Sigmoid colon (tissue), 7 donors: ENCODE measurements around the gene SIK2. TPM values are rescaled to one million over a fixed set of nuclear protein-coding genes. Genes with fewer than 3 reads are reported as not detected.

Source experiments
- DNase-seq: peaks from one replicate; pipeline ENCODE4 v3.0.0-alpha.2; 2019
- H3K27ac ChIP-seq, 4 donors: fragments of 200-600 bp; sonication (generic); one replicate each; pipeline ENCODE4 v1.5.1; 2016 to 2019; ENCODE audit warnings: mild to moderate bottlenecking in 1 of 4
- H3K27me3 ChIP-seq, 3 donors: fragments of 200-600 bp; sonication (generic); one replicate each; pipeline ENCODE4 v1.5.1; 2019; ENCODE audit warnings: mild to moderate bottlenecking in 1 of 3
- H3K36me3 ChIP-seq, 4 donors: fragments of 200-600 bp; sonication (generic); one replicate each; pipeline ENCODE4 v1.5.1; 2016 to 2019
- H3K4me1 ChIP-seq, 4 donors: fragments of 200-600 bp; sonication (generic); one replicate each; pipeline ENCODE4 v1.5.1; 2017 to 2019
- H3K4me3 ChIP-seq, 4 donors: fragments of 200-600 bp; sonication (generic); one replicate each; pipeline ENCODE4 v1.5.1; 2017 to 2019; ENCODE audit warnings: mild to moderate bottlenecking in 2 of 4, moderate library complexity in 1 of 4
- H3K9me3 ChIP-seq, 4 donors: fragments of 200-600 bp in 3 of 4; sonication (generic) in 3 of 4; one replicate each; pipeline versions ENCODE4 v1.5.1 to v1.6.1; 2013 to 2019
- EP300 ChIP-seq, 4 donors: sonication (generic); formaldehyde crosslinking; IDR thresholded peaks; one replicate each; pipeline ENCODE4 v1.6.1; 2017; ENCODE audit warnings: antibody characterized with exemption in 4 of 4
- POLR2A ChIP-seq, 2 donors: fragments of 450-650 bp; IDR thresholded peaks; one replicate each; pipeline ENCODE4 v1.6.1; 2016; ENCODE audit warnings: antibody characterized with exemption in 2 of 2, mild to moderate bottlenecking in 2 of 2, moderate library complexity in 2 of 2
- POLR2AphosphoS5 ChIP-seq, 4 donors: sonication (generic); formaldehyde crosslinking; IDR thresholded peaks; one replicate each; pipeline ENCODE4 v1.6.1; 2017; ENCODE audit warnings: antibody characterized with exemption in 4 of 4
- WGBS, 2 donors: extraction: QIAGEN DNeasy Blood & Tissue Kit; methylation state at CpG; one replicate each; pipeline ENCODE4 v1.1.7; 2013; 5-methylcytosine and 5-hydroxymethylcytosine counted together
- intact Hi-C: fragments of 100-400 bp; cut with DNase I; formaldehyde crosslinking; loops from one replicate; pipeline ENCODE4 v1.15.1; 2023
- polyA plus RNA-seq, 3 donors: library from polyadenylated mRNA; stranded (reverse); fragments of 200-250 nt; gene quantifications; one replicate each; pipeline ENCODE4 v1.2.3, GENCODE V29; 2013
- total RNA-seq, 4 donors: library from RNA; depleted of rRNA; stranded (reverse); fragments of >200 nt; gene quantifications; one replicate each; pipeline ENCODE4 v1.1.0, GENCODE V29; 2016
- TF ChIP-seq, protein P1 (sequence below), 4 experiments: fragments of 450-650 bp in 3 of 4; fragments of 200-600 bp in 1 of 4; IDR thresholded peaks; one replicate each; pipeline ENCODE4 v1.5.1; 2016 to 2019; ENCODE audit warnings: antibody characterized with exemption in 4 of 4, mild to moderate bottlenecking in 3 of 4, moderate library complexity in 2 of 4
- donor health status: healthy with polysubstance abuse.
- donor health status: Bipolar disorder and iron deficiency.
- donor health status: healthy.

Gene SIK2
- total and polyA plus RNA-seq, 7 donors = 4.8 to 14.1 (median 10.7) TPM

DNA sequence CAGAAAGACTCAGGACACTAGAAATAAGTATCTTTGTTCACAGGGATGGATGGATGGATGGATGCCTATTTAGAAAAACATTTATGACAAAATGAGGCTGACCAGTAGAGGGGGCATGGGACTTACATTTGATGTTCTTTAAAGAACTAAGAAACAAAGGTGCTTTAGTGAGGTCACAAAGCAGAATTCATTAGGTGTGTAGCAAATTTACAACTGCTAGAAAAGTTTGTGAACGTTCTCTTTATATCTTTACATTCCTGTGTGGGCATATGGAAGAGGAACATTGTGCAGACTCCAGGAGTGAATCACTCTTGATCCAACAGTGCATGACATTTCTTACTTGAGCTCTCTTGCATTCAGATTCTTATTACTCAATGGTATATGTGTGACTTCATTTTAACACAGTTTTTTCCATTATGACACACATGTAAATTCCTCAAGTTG, 15.8 kb upstream of the SIK2 start:
- H3K27ac ChIP-seq = no peak overlapping the region
- H3K9me3 ChIP-seq = no peaks in the 10 kb centered on the region
- TF ChIP-seq POLR2AphosphoS5 (IDR thresholded peaks at IDR 0.05) = no peak
- TF ChIP-seq, protein P1, sequence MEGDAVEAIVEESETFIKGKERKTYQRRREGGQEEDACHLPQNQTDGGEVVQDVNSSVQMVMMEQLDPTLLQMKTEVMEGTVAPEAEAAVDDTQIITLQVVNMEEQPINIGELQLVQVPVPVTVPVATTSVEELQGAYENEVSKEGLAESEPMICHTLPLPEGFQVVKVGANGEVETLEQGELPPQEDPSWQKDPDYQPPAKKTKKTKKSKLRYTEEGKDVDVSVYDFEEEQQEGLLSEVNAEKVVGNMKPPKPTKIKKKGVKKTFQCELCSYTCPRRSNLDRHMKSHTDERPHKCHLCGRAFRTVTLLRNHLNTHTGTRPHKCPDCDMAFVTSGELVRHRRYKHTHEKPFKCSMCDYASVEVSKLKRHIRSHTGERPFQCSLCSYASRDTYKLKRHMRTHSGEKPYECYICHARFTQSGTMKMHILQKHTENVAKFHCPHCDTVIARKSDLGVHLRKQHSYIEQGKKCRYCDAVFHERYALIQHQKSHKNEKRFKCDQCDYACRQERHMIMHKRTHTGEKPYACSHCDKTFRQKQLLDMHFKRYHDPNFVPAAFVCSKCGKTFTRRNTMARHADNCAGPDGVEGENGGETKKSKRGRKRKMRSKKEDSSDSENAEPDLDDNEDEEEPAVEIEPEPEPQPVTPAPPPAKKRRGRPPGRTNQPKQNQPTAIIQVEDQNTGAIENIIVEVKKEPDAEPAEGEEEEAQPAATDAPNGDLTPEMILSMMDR (IDR thresholded peaks at IDR 0.05) = peak; percentile 38 to 54 (median 51)
- H3K36me3 ChIP-seq = no peaks in the 10 kb centered on the region
- intact Hi-C loops = loop anchor here (1.0 to 5.0 kb wide), 2 partner anchors 191 to 255 kb away; no protein-coding TSS in a partner anchor
- H3K27me3 ChIP-seq = no peaks in the 10 kb centered on the region
- peaks cover 0 to 4% (median 0%) of the 10 kb centered on the region in 4 donors for H3K4me1 ChIP-seq
- no peak overlapping the region for H3K4me3 ChIP-seq
- no peak for DNase-seq
- 2 to 11% methylated on average over 1 of the region's 1 CpG for WGBS, 2 donors

DNA sequence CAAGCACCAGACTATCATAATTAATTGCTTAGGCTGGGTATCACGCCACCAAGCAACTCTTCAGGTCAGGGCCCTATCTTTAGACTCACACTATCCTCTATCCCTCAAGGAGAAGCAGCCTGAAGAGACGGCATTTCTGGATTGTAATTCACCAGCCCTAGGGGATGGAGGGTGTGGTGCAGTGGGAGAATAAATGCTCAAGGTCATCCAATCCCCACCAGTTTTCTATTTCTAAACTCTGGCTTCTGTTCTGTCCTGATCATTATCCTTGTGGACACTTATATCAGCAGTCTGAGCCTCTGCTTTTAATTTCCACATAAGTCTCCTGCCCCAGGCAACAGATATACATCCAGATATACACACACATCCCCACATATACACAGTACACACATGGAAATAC, 13.1 kb upstream of the SIK2 start:
- intact Hi-C loops = loop anchor here (5.0 kb wide), 1 partner anchor 188 kb away; no protein-coding TSS in a partner anchor
- H3K4me3 ChIP-seq = no peak overlapping the region
- H3K4me1 ChIP-seq = no peaks in the 10 kb centered on the region
- TF ChIP-seq EP300 (IDR thresholded peaks at IDR 0.05) = no peak
- no peaks in the 10 kb centered on the region for H3K9me3 ChIP-seq
- H3K27me3 ChIP-seq = no peaks in the 10 kb centered on the region
- WGBS, 2 donors = 86 to 89% methylated on average over 2 of the region's 2 CpGs
- DNase-seq = no peak
- H3K27ac ChIP-seq = no peak overlapping the region
- no peaks in the 10 kb centered on the region for H3K36me3 ChIP-seq

DNA sequence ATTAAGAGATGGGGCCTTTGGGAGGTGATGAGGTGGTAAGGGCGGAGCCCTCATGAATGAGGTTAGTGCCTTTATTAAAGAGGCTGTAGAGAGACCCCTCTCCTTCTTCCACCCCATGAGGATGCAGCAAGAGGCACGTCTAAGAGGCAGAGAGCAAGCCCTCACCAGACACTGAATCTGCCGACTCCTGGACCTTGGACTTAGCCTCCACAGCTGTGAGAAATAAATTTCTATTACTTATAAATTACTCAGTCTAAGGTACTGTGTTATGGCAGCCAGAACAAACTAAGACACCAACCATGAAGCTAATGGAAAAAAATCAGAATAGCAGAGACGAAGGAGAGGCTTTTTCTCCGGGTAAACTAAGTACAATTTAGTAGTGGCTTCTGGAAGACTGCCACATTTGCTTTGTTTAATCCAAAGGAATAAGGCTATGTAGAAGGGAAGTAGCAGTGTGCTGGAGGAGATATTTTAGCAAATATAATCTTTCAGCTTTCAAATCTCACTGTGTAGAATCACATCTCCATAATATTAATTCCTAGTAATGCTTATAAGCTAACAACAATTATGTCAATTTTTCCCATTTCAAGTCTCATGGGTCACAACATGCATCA, 12.3 kb upstream of the SIK2 start:
- 30 to 62% methylated on average over 5 of the region's 5 CpGs for WGBS, 2 donors
- Histone ChIP-seq H3K27me3 (no peaks in the 10 kb centered on the region), H3K4me3 (no peak overlapping the region), H3K4me1 (no peaks in the 10 kb centered on the region), H3K9me3 (no peaks in the 10 kb centered on the region), H3K27ac (no peak overlapping the region), H3K36me3 (no peaks in the 10 kb centered on the region)
- no peak for TF ChIP-seq EP300 (IDR thresholded peaks at IDR 0.05)
- TF ChIP-seq POLR2A (IDR thresholded peaks at IDR 0.05) = no peak
- TF ChIP-seq POLR2AphosphoS5 (IDR thresholded peaks at IDR 0.05) = no peak
- TF ChIP-seq, protein P1 (IDR thresholded peaks at IDR 0.05) = no peak
- DNase-seq = no peak
- intact Hi-C loops = loop anchor here (5.0 kb wide), 1 partner anchor 187 kb away; no protein-coding TSS in a partner anchor

DNA sequence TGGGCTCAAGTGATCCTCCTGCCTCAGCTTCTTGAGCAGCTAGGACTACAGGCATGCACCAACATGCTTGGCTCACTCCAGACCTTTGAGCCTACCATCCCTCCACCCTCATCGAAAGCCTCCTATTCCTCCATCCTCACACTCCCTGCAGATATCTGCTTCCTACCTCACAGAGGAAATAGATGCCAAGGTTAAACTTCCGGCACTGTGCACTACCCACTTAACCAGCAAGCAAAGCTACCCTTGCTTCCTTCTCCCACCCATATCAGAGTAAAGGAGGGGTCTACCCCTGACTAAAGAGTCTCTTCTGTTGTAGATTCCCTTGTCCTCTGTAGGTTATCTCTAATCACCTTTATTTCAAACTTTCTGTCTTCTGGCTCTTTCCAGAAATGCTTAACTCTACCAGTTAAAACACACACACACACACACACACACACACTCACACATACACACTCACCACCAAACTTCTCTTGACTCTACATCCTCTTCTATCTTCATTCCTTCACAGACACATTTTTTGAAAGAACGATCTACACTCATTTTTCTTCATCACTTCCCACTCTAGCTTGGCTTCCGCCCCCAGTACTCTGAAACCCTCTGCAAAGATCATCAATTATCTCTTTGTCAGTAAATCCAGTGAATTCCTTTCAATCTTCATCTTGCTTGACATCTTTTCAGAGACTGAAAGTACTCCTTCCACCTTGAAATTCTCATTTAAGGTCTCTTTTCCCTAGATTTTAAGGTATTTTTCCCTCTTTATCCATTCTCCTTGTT, 10.9 kb upstream of the SIK2 start:
- no peaks in the 10 kb centered on the region for H3K27me3 ChIP-seq
- TF ChIP-seq POLR2A (IDR thresholded peaks at IDR 0.05) (no peak), EP300 (IDR thresholded peaks at IDR 0.05) (no peak), POLR2AphosphoS5 (IDR thresholded peaks at IDR 0.05) (no peak)
- TF ChIP-seq, protein P1 (IDR thresholded peaks at IDR 0.05) = no peak
- intact Hi-C loops = no loop called here
- no peaks in the 10 kb centered on the region for H3K9me3 ChIP-seq
- no peak for DNase-seq
- no peaks in the 10 kb centered on the region for H3K4me1 ChIP-seq
- WGBS, 2 donors = 81 to 89% methylated on average over 4 of the region's 4 CpGs
- H3K36me3 ChIP-seq = no peaks in the 10 kb centered on the region
- no peak overlapping the region for H3K4me3 ChIP-seq
- H3K27ac ChIP-seq = no peak overlapping the region

DNA sequence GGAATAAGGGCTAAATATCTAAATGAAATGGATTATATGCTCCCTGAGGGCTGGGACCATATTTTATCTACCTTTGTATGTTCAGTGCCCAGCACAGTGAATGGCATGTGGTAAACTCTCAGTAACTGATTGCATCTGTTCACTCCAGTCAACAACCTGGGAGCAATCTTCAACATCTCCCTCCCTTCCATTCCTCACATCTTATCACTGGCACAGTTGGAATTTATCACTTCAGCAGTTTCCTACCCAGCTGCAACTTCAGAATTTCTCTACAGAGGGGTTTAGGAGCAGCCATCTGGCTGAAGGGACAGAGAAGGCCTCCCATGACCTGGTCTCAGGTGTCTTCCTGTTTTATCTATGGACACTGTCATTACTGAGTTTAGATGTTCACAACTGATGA, 9.8 kb upstream of the SIK2 start:
- no peak for DNase-seq
- no peak overlapping the region for H3K27ac ChIP-seq
- no peaks in the 10 kb centered on the region for H3K36me3 ChIP-seq
- no peak for TF ChIP-seq POLR2A (IDR thresholded peaks at IDR 0.05)
- intact Hi-C loops = no loop called here
- H3K4me3 ChIP-seq = no peak overlapping the region
- H3K4me1 ChIP-seq = no peaks in the 10 kb centered on the region
- H3K9me3 ChIP-seq = no peaks in the 10 kb centered on the region
- no peaks in the 10 kb centered on the region for H3K27me3 ChIP-seq
